ENCODE results near the gene MMP11. TPM values are rescaled to one million over a fixed set of nuclear protein-coding genes. Genes with fewer than 3 reads are reported as not detected.

MMP11 gene
- total and polyA plus RNA-seq, 2 of the 13 experiments (the other 11 are each of a cell fraction or from before 2014, with no cell fraction given): 8.9 to 28.6 TPM

DNA sequence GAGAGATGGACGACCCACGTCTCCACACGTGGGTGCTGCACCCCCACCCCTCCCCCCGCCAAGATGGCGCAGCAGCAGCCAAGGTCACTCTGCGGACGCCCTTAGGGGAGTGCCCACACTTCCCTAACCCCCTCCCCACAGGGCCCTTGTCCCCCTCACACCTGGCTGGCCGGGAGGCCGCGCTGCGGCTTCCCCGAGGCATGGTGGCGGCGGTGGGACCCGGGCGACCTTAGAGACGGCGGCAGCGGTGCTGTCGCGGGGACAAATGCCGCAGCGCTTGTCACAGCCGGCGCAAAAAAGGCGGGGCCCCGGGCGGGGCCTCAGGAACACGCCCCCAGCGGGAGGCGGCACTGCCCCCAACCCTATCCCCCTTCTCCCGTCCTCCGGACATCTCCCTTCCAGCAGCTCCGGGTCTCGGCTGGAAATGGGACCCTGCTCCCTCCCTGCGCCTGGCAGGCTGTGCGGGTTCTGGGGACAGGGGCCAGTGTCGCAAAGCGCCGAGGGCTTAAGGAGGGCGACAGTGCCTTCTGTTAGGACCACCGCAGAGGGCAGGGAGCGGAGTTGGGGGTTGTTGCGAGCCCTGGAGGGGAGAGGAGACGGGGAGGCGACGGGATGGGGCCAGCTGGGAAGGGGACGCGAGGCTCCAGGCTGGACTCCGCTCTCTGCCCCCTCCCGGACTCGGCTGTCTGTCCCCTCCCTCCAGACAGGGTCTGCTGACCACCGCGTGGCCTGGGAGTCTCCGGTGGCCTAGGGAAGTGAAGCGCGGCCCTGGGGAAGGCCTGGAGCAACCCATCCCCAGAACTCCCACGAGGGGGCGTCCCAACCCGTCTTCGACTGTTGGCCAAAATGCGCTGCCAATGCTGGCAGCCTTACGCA, 4.7 kb upstream of the MMP11 start, which contains the start of gene CHCHD10 (continued):
- TF ChIP-seq, protein P1, sequence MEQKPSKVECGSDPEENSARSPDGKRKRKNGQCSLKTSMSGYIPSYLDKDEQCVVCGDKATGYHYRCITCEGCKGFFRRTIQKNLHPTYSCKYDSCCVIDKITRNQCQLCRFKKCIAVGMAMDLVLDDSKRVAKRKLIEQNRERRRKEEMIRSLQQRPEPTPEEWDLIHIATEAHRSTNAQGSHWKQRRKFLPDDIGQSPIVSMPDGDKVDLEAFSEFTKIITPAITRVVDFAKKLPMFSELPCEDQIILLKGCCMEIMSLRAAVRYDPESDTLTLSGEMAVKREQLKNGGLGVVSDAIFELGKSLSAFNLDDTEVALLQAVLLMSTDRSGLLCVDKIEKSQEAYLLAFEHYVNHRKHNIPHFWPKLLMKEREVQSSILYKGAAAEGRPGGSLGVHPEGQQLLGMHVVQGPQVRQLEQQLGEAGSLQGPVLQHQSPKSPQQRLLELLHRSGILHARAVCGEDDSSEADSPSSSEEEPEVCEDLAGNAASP (CRISPR knock-in tag; IDR thresholded peaks at IDR 0.05; ENCODE audit: borderline replicate concordance): peak; percentile 11; the same call in 1 of the 2 replicates
- TF ChIP-seq IRX3 (CRISPR knock-in tag; IDR thresholded peaks at IDR 0.05; ENCODE audit: borderline replicate concordance, low read depth): peak; percentile 26; the same call in 1 of the 2 replicates
- no peak for TF ChIP-seq SOX6 (IDR thresholded peaks at IDR 0.05)
- TF ChIP-seq SOX6 (CRISPR knock-in tag; IDR thresholded peaks at IDR 0.05): peak; percentile 57
- no peak for TF ChIP-seq ZNF235 (CRISPR knock-in tag; IDR thresholded peaks at IDR 0.05; ENCODE audit: borderline replicate concordance)
- no peak for TF ChIP-seq ZNF263 (CRISPR knock-in tag; IDR thresholded peaks at IDR 0.05)
- TF ChIP-seq, protein P2, sequence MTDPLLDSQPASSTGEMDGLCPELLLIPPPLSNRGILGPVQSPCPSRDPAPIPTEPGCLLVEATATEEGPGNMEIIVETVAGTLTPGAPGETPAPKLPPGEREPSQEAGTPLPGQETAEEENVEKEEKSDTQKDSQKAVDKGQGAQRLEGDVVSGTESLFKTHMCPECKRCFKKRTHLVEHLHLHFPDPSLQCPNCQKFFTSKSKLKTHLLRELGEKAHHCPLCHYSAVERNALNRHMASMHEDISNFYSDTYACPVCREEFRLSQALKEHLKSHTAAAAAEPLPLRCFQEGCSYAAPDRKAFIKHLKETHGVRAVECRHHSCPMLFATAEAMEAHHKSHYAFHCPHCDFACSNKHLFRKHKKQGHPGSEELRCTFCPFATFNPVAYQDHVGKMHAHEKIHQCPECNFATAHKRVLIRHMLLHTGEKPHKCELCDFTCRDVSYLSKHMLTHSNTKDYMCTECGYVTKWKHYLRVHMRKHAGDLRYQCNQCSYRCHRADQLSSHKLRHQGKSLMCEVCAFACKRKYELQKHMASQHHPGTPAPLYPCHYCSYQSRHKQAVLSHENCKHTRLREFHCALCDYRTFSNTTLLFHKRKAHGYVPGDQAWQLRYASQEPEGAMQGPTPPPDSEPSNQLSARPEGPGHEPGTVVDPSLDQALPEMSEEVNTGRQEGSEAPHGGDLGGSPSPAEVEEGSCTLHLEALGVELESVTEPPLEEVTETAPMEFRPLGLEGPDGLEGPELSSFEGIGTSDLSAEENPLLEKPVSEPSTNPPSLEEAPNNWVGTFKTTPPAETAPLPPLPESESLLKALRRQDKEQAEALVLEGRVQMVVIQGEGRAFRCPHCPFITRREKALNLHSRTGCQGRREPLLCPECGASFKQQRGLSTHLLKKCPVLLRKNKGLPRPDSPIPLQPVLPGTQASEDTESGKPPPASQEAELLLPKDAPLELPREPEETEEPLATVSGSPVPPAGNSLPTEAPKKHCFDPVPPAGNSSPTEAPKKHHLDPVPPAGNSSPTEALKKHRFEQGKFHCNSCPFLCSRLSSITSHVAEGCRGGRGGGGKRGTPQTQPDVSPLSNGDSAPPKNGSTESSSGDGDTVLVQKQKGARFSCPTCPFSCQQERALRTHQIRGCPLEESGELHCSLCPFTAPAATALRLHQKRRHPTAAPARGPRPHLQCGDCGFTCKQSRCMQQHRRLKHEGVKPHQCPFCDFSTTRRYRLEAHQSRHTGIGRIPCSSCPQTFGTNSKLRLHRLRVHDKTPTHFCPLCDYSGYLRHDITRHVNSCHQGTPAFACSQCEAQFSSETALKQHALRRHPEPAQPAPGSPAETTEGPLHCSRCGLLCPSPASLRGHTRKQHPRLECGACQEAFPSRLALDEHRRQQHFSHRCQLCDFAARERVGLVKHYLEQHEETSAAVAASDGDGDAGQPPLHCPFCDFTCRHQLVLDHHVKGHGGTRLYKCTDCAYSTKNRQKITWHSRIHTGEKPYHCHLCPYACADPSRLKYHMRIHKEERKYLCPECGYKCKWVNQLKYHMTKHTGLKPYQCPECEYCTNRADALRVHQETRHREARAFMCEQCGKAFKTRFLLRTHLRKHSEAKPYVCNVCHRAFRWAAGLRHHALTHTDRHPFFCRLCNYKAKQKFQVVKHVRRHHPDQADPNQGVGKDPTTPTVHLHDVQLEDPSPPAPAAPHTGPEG (CRISPR knock-in tag; IDR thresholded peaks at IDR 0.05): peak; percentile 83
- TF ChIP-seq ZNF530 (CRISPR knock-in tag; IDR thresholded peaks at IDR 0.05; ENCODE audit: low read depth): no peak
- TF ChIP-seq ZFX (CRISPR knock-in tag; IDR thresholded peaks at IDR 0.05; ENCODE audit: low read depth): peak; percentile 94
- peak; percentile 2; the same call in 1 of the 2 replicates for TF ChIP-seq SP2 (CRISPR knock-in tag; IDR thresholded peaks at IDR 0.05)
- TF ChIP-seq, protein P3, sequence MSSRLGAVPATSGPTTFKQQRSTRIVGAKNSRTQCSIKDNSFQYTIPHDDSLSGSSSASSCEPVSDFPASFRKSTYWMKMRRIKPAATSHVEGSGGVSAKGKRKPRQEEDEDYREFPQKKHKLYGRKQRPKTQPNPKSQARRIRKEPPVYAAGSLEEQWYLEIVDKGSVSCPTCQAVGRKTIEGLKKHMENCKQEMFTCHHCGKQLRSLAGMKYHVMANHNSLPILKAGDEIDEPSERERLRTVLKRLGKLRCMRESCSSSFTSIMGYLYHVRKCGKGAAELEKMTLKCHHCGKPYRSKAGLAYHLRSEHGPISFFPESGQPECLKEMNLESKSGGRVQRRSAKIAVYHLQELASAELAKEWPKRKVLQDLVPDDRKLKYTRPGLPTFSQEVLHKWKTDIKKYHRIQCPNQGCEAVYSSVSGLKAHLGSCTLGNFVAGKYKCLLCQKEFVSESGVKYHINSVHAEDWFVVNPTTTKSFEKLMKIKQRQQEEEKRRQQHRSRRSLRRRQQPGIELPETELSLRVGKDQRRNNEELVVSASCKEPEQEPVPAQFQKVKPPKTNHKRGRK (CRISPR knock-in tag; IDR thresholded peaks at IDR 0.05): no peak
- TF ChIP-seq MIXL1 (CRISPR knock-in tag; IDR thresholded peaks at IDR 0.05): no peak; the same call in 1 of the 2 replicates
- no peak for TF ChIP-seq ZNF337 (CRISPR knock-in tag; IDR thresholded peaks at IDR 0.05; ENCODE audit: borderline replicate concordance, low read depth)
- peak; percentile 87 for TF ChIP-seq STAG1 (CRISPR knock-in tag; IDR thresholded peaks at IDR 0.05)
- 0 out of 2 replicates have a peak, but pooled peaks have one; percentile 4 for TF ChIP-seq DNMT1 (CRISPR knock-in tag; IDR thresholded peaks at IDR 0.05)
- TF ChIP-seq AHR (CRISPR knock-in tag; IDR thresholded peaks at IDR 0.05): peak; percentile 20; the same call in 1 of the 2 replicates
- peak; percentile 59 for TF ChIP-seq SKI (IDR thresholded peaks at IDR 0.05; ENCODE audit: partially characterized antibody)
- TF ChIP-seq BHLHE40 (IDR thresholded peaks at IDR 0.05; ENCODE audit: low read length): 0 out of 2 replicates have a peak, but pooled peaks have one; percentile 13
- peak; percentile 77 for TF ChIP-seq ERF (CRISPR knock-in tag; IDR thresholded peaks at IDR 0.05)
- no peak for TF ChIP-seq ZNF33A (CRISPR knock-in tag; IDR thresholded peaks at IDR 0.05; ENCODE audit: borderline replicate concordance)
- no peak for TF ChIP-seq ZNF12 (CRISPR knock-in tag; IDR thresholded peaks at IDR 0.05)
